K562 (cell line): ENCODE measurements around the gene WSCD2. TPM values are rescaled to one million over a fixed set of nuclear protein-coding genes. Genes with fewer than 3 reads are reported as not detected.
A peak's percentile ranks its signal among the peaks of the same experiment; 100 is the strongest.

Experiments used
- ARID2 ChIP-seq: fragments of 450-650 bp; IDR thresholded peaks from 2 replicates; pipeline ENCODE4 v1.6.1; 2017; ENCODE audit warnings: antibody characterized with exemption, mild to moderate bottlenecking
- DMBX1 ChIP-seq: fragments of 250-450 bp; sonication (Bioruptor Pico); IDR thresholded peaks from 2 replicates; pipeline ENCODE4 v1.8.0; 2022; ENCODE audit warnings: inconsistent platforms, mild to moderate bottlenecking, moderate library complexity, borderline replicate concordance
- FOS ChIP-seq: IDR thresholded peaks from 3 replicates; pipeline ENCODE4 v1.6.1; 2011; ENCODE audit not compliant: insufficient read length; ENCODE audit errors: extremely low read depth
- FUS ChIP-seq: fragments of 200-400 bp; formaldehyde crosslinking; optimal IDR thresholded peaks from 2 replicates; pipeline ENCODE3; 2017; ENCODE audit warnings: low read depth, low read length
- PTBP1 ChIP-seq: fragments of 200-400 bp; formaldehyde crosslinking; IDR thresholded peaks from 2 replicates; pipeline ENCODE4 v1.6.1; 2017; ENCODE audit warnings: low read depth, low read length
- RFX7 ChIP-seq: fragments of 250-450 bp; sonication (Bioruptor Pico); IDR thresholded peaks from 2 replicates; pipeline ENCODE4 v1.5.1; 2021; ENCODE audit warnings: mild to moderate bottlenecking
- SMC3 ChIP-seq: conservative IDR thresholded peaks from 2 replicates; pipeline ENCODE4 v1.6.1; 2011; ENCODE audit warnings: low read depth, low read length, improper control_type of control experiment; ENCODE audit not compliant: insufficient read depth
- SREBF2 ChIP-seq: sonication (generic); formaldehyde crosslinking; IDR thresholded peaks from 2 replicates; pipeline ENCODE4 v1.4.0; 2020; ENCODE audit warnings: mild to moderate bottlenecking, missing genetic modification reagents
- YBX1 ChIP-seq: fragments of 450-650 bp; IDR thresholded peaks from 2 replicates; pipeline ENCODE4 v1.7.1; 2016; ENCODE audit warnings: mild to moderate bottlenecking
- ZNF707 ChIP-seq: fragments of 250-450 bp; sonication (Bioruptor Pico); conservative IDR thresholded peaks from 2 replicates; pipeline ENCODE4 v1.8.0; 2022; ENCODE audit warnings: inconsistent platforms, mild to moderate bottlenecking, moderate library complexity
- polyA plus RNA-seq, 8 experiments: library from polyadenylated mRNA; depleted of rRNA in 4 of 8; stranded (reverse) in 5 of 8; unstranded in 3 of 8; fragments of >200 nt; fragmentation: Nextera tagmentation in 2 of 8; fragmentation: Illumina TruSeq in 1 of 8; extraction: Ambion mirVana in 2 of 8; extraction: Trizol in 1 of 8; gene quantifications; 2 replicates each; pipeline versions ENCODE4 v1.2.1 to v1.2.3, GENCODE V29; 2011 to 2014; ENCODE audit warnings: inconsistent platforms in 1 of 8, missing spikeins in 1 of 8
- total RNA-seq, 7 experiments: library from RNA; depleted of rRNA in 6 of 7; stranded (reverse); fragments of >200 nt in 6 of 7; fragmentation: Illumina TruSeq in 2 of 7; extraction: Trizol in 2 of 7; gene quantifications; 2 replicates each; pipeline versions ENCODE4 v1.2.1 to v1.2.3, GENCODE V29; 2011 to 2021; ENCODE audit warnings: low replicate concordance in 1 of 7
- TF ChIP-seq, protein P1 (sequence below): fragments of 450-650 bp; IDR thresholded peaks from 2 replicates; pipeline ENCODE4 v1.6.1; 2016; ENCODE audit warnings: mild to moderate bottlenecking, moderate library complexity
- TF ChIP-seq, protein P2 (sequence below): fragments of 150-350 bp; conservative IDR thresholded peaks from 2 replicates; pipeline ENCODE4 v1.6.1; 2014; ENCODE audit warnings: low read length

WSCD2 gene
- total and polyA plus RNA-seq, 9 of the 15 experiments (the other 6 are each of a cell fraction or from before 2014, with no cell fraction given), result 0.72 to 14.1 (median 4.0) TPM

DNA sequence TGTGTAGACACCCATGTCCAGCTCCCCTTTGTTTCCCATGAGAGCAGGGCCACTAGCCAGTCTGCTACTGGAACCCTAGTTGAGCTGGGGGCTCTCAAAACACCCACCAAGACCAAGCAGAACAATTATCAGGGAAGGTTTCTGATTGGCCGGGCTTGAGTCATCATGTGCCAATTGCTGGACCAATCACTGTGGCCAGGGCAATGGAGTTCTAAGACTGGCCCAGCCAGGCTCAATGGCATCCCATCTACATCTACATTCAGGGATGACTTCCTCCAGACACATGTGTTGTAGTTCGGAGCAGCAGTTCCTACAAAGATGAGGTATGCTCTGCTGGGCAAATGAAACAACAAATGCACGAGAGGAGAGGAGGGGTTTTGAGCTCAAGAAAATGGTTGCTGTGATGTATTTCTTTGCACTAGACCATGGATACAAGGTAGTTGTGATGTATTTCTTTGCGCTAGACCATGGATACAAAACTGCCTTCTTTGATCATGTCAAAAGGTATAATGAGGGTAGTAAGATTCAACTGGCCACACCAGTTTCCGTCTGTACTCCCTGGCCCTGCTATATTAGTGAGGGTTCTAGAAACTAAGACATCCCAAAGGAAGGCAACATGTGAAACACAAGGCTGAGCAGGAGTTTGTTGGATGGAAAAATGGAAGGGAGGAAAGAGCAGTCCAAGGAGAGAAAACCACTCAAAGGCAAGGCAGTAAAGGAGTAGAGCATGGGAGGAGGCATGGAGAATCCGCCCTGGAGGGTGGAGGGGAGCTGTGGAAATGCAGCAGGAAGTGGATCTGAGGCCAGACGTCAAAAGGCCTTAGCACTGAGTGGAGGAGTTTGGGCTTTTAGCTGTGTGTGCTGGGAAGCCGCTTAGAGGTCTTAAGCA is 8.9 kb upstream of the WSCD2 start (continued):
- TF ChIP-seq, protein P1, sequence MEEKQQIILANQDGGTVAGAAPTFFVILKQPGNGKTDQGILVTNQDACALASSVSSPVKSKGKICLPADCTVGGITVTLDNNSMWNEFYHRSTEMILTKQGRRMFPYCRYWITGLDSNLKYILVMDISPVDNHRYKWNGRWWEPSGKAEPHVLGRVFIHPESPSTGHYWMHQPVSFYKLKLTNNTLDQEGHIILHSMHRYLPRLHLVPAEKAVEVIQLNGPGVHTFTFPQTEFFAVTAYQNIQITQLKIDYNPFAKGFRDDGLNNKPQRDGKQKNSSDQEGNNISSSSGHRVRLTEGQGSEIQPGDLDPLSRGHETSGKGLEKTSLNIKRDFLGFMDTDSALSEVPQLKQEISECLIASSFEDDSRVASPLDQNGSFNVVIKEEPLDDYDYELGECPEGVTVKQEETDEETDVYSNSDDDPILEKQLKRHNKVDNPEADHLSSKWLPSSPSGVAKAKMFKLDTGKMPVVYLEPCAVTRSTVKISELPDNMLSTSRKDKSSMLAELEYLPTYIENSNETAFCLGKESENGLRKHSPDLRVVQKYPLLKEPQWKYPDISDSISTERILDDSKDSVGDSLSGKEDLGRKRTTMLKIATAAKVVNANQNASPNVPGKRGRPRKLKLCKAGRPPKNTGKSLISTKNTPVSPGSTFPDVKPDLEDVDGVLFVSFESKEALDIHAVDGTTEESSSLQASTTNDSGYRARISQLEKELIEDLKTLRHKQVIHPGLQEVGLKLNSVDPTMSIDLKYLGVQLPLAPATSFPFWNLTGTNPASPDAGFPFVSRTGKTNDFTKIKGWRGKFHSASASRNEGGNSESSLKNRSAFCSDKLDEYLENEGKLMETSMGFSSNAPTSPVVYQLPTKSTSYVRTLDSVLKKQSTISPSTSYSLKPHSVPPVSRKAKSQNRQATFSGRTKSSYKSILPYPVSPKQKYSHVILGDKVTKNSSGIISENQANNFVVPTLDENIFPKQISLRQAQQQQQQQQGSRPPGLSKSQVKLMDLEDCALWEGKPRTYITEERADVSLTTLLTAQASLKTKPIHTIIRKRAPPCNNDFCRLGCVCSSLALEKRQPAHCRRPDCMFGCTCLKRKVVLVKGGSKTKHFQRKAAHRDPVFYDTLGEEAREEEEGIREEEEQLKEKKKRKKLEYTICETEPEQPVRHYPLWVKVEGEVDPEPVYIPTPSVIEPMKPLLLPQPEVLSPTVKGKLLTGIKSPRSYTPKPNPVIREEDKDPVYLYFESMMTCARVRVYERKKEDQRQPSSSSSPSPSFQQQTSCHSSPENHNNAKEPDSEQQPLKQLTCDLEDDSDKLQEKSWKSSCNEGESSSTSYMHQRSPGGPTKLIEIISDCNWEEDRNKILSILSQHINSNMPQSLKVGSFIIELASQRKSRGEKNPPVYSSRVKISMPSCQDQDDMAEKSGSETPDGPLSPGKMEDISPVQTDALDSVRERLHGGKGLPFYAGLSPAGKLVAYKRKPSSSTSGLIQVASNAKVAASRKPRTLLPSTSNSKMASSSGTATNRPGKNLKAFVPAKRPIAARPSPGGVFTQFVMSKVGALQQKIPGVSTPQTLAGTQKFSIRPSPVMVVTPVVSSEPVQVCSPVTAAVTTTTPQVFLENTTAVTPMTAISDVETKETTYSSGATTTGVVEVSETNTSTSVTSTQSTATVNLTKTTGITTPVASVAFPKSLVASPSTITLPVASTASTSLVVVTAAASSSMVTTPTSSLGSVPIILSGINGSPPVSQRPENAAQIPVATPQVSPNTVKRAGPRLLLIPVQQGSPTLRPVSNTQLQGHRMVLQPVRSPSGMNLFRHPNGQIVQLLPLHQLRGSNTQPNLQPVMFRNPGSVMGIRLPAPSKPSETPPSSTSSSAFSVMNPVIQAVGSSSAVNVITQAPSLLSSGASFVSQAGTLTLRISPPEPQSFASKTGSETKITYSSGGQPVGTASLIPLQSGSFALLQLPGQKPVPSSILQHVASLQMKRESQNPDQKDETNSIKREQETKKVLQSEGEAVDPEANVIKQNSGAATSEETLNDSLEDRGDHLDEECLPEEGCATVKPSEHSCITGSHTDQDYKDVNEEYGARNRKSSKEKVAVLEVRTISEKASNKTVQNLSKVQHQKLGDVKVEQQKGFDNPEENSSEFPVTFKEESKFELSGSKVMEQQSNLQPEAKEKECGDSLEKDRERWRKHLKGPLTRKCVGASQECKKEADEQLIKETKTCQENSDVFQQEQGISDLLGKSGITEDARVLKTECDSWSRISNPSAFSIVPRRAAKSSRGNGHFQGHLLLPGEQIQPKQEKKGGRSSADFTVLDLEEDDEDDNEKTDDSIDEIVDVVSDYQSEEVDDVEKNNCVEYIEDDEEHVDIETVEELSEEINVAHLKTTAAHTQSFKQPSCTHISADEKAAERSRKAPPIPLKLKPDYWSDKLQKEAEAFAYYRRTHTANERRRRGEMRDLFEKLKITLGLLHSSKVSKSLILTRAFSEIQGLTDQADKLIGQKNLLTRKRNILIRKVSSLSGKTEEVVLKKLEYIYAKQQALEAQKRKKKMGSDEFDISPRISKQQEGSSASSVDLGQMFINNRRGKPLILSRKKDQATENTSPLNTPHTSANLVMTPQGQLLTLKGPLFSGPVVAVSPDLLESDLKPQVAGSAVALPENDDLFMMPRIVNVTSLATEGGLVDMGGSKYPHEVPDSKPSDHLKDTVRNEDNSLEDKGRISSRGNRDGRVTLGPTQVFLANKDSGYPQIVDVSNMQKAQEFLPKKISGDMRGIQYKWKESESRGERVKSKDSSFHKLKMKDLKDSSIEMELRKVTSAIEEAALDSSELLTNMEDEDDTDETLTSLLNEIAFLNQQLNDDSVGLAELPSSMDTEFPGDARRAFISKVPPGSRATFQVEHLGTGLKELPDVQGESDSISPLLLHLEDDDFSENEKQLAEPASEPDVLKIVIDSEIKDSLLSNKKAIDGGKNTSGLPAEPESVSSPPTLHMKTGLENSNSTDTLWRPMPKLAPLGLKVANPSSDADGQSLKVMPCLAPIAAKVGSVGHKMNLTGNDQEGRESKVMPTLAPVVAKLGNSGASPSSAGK, result peak; percentile 62
- TF ChIP-seq RFX7 (CRISPR knock-in tag) (no peak), FOS (no peak), ZNF707 (CRISPR knock-in tag) (no peak), FUS (no peak), SMC3 (no peak), DMBX1 (CRISPR knock-in tag) (peak; percentile 74; the same call in 1 of the 2 replicates), YBX1 (no peak), ARID2 (no peak), PTBP1 (no peak), SREBF2 (CRISPR knock-in tag) (no peak)
- TF ChIP-seq, protein P2, sequence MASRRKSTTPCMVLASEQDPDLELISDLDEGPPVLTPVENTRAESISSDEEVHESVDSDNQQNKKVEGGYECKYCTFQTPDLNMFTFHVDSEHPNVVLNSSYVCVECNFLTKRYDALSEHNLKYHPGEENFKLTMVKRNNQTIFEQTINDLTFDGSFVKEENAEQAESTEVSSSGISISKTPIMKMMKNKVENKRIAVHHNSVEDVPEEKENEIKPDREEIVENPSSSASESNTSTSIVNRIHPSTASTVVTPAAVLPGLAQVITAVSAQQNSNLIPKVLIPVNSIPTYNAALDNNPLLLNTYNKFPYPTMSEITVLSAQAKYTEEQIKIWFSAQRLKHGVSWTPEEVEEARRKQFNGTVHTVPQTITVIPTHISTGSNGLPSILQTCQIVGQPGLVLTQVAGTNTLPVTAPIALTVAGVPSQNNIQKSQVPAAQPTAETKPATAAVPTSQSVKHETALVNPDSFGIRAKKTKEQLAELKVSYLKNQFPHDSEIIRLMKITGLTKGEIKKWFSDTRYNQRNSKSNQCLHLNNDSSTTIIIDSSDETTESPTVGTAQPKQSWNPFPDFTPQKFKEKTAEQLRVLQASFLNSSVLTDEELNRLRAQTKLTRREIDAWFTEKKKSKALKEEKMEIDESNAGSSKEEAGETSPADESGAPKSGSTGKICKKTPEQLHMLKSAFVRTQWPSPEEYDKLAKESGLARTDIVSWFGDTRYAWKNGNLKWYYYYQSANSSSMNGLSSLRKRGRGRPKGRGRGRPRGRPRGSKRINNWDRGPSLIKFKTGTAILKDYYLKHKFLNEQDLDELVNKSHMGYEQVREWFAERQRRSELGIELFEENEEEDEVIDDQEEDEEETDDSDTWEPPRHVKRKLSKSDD, result no peak
